Activated naive CD4-positive, alpha-beta T cell treated with anti-CD3 and anti-CD28 coated beads for 36 hours (primary cell): ENCODE data around the gene EYA3. TPM values are rescaled to one million over a fixed set of nuclear protein-coding genes. Genes with fewer than 3 reads are reported as not detected.

Experiments
- CTCF ChIA-PET: fragments of 350-600 bp; sonication (Branson Sonifier 250); formaldehyde crosslinking; loops from one replicate; lab custom pipeline; 2021; ENCODE audit warnings: antibody characterized with exemption; lab: Charles Lee
- DNase-seq: peaks from one replicate; pipeline ENCODE4 v3.0.0-alpha.2; 2020
- H3K27ac Mint-ChIP-seq: one replicate; pipeline ENCODE4 v1.8.0; 2021; ENCODE audit warnings: mild to moderate bottlenecking, mixed read lengths
- H3K27me3 Mint-ChIP-seq: one replicate; pipeline ENCODE4 v1.8.0; 2021; ENCODE audit warnings: low read depth, mixed read lengths
- H3K36me3 Mint-ChIP-seq: one replicate; pipeline ENCODE4 v1.8.0; 2021; ENCODE audit warnings: low read depth, mixed read lengths
- H3K4me1 Mint-ChIP-seq: one replicate; pipeline ENCODE4 v1.8.0; 2021; ENCODE audit warnings: low read depth, mixed read lengths
- H3K4me3 Mint-ChIP-seq: one replicate; pipeline ENCODE4 v1.8.0; 2021; ENCODE audit warnings: mild to moderate bottlenecking, moderate library complexity, mixed read lengths
- H3K9me3 Mint-ChIP-seq: one replicate; pipeline ENCODE4 v1.8.0; 2021; ENCODE audit warnings: mixed read lengths
- intact Hi-C: fragments of 100-400 bp; cut with micrococcal nuclease; formaldehyde crosslinking; loops from one replicate; pipeline ENCODE4 v1.15.1; 2023
- total RNA-seq, 2 experiments: library from RNA; stranded (reverse); gene quantifications; one replicate each; pipeline ENCODE4 v1.2.3, GENCODE V29; 2021

The EYA3 gene
- total RNA-seq, 2 experiments from 2014 or later, result 25.4 to 25.9 TPM

DNA sequence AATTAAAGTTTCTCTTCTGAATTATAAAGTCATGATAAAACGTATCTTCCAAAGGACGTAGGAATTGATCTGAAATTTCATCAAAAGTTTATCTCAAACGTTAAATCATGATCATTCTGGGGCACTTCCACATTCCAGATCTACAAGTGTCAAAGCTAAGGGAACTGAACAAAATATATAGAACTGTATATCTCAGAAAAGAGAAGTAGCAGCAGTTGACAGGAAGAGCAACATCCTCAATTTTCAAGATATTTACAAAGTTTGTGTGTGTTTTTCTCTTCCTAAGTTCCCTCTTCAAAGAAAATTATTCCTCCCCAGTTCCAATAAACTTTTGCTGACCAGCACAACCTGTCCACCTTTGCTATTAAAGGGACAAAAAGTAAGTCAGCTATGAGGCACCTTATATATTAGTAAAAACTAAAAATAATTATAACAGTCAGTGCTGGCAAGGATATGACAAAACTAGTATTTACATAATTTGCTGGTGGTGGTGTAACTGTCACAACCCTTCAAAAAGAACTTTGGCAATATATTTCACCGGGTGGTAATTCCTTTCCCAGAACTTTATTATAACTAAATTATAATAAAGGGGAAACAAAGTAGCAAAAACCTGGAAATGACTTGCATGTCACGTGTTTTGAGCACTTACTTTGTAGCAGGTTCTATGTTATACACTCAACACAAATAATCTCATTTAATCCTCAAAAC lies 38.5 kb upstream of the EYA3 start:
- H3K27ac Mint-ChIP-seq, result no peak overlapping the region
- CTCF ChIA-PET, result interaction anchor here (0.6 kb wide), 1 partner anchor 114 kb away, joined by 3 read pairs; no protein-coding TSS in a partner anchor
- H3K4me1 Mint-ChIP-seq, result no peaks in the 10 kb centered on the region
- H3K9me3 Mint-ChIP-seq, result no peaks in the 10 kb centered on the region
- intact Hi-C loops, result no loop called here
- H3K36me3 Mint-ChIP-seq, result no peaks in the 10 kb centered on the region
- no peak for DNase-seq
- H3K27me3 Mint-ChIP-seq, result peaks cover 18% of the 10 kb centered on the region
- H3K4me3 Mint-ChIP-seq, result no peak overlapping the region

DNA sequence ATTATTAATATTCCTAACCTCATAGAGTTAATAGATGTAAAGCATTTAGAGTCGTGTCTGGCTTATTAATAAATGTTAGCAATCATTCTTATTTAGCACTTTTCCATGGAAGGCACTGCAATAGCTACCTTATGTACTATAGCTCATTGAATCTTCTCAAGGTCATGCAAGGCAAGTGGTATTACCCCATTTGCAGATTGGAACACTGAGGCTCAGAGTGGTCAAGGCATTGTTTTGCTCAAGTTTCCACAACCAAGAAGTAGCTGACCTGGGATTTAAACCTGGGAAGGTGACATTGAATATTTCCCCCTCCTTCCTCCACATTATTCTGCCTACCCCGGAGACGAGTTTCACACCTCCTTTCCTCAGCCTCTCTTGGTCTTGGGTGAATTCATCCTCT lies 37.8 kb upstream of the EYA3 start:
- CTCF ChIA-PET, result interaction anchor here (0.6 to 0.7 kb wide), 2 partner anchors 19 to 114 kb away, joined by 3 read pairs; no protein-coding TSS in a partner anchor
- H3K4me3 Mint-ChIP-seq, result no peak overlapping the region

DNA sequence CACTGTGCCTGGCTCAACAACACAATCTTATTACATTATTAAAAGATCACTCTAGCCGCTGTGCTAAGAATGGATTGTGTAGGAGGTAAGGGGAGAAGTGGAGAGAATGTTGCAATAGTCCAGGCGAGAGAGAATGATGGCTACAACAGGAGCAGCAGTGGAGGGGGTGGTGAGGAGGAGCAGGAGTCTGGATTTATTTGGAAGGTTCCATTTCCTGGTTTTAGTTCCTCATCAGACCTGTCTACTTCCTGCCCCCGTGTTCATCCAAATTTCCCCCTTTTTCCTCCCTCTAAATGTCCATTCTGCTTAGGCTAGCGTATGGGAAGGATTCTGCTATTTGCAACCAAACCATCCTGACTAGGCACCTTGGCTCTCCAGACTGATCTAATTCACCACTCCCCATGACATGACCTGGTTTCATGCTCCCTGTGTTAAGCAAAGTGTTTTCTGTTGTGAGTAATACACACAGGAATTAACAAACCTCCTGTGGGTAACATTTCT lies 35.1 kb upstream of the EYA3 start:
- H3K9me3 Mint-ChIP-seq, result no peaks in the 10 kb centered on the region
- H3K27ac Mint-ChIP-seq, result no peak overlapping the region
- no peaks in the 10 kb centered on the region for H3K4me1 Mint-ChIP-seq
- CTCF ChIA-PET, result interaction anchor here (0.6 kb wide), 1 partner anchor 61 kb away, joined by 3 read pairs; no protein-coding TSS in a partner anchor
- no peak overlapping the region for H3K4me3 Mint-ChIP-seq
- no peaks in the 10 kb centered on the region for H3K36me3 Mint-ChIP-seq
- H3K27me3 Mint-ChIP-seq, result peaks cover 18% of the 10 kb centered on the region
- intact Hi-C loops, result no loop called here
- no peak for DNase-seq

More for the DNA sequence above, 37.8 kb upstream of the EYA3 start:
- Mint-ChIP-seq H3K27me3 (peaks cover 18% of the 10 kb centered on the region), H3K4me1 (no peaks in the 10 kb centered on the region), H3K27ac (no peak overlapping the region), H3K9me3 (no peaks in the 10 kb centered on the region), H3K36me3 (no peaks in the 10 kb centered on the region)
- intact Hi-C loops, result no loop called here
- DNase-seq, result no peak

DNA sequence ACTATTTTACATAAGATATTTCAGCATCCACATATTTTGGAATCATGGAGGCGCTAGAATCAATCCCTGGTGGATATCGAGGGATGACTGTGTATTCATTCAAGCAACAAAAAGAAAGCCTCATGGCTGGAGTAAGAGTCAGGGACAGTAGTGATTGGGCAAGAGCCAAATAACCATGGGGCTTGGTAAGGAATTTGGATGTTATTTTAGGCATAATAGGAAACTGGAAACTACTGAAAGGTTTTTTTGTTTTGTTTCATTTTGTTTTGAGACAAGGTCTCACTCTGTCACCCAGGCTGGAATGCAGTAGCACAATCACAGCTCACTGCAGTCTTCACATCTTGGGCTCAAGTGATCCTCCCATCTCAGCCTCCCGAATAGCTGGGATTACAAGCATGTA lies 33.8 kb upstream of the EYA3 start:
- DNase-seq, result no peak
- CTCF ChIA-PET, result no interaction called here
- no peaks in the 10 kb centered on the region for H3K4me1 Mint-ChIP-seq
- intact Hi-C loops, result no loop called here
- no peaks in the 10 kb centered on the region for H3K36me3 Mint-ChIP-seq
- H3K9me3 Mint-ChIP-seq, result no peaks in the 10 kb centered on the region
- H3K27me3 Mint-ChIP-seq, result peaks cover 12% of the 10 kb centered on the region
- H3K4me3 Mint-ChIP-seq, result no peak overlapping the region
- H3K27ac Mint-ChIP-seq, result no peak overlapping the region

DNA sequence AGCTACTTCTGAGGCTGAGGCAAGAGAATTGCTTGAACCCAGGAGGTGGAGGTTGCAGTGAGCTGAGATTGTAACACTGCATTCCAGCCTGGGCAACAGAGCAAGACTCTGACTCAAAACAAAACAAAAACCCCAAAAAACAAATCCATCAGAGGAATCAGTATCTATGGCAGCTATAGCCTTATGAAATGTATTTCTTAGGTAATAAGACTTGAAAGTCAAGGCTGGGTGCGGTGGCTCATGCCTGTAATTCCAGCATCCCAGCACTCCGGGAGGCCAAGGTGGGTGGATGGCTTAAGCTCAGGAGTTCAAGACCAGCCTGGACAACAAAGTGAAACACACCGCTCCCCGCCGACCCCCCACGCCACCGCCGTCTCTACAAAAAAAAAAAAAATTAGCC lies 31.1 kb upstream of the EYA3 start:
- no peaks in the 10 kb centered on the region for H3K9me3 Mint-ChIP-seq
- H3K27me3 Mint-ChIP-seq, result no peaks in the 10 kb centered on the region
- H3K4me1 Mint-ChIP-seq, result peaks cover 11% of the 10 kb centered on the region
- no peak for DNase-seq
- CTCF ChIA-PET, result interaction anchor here (1.4 kb wide), 1 partner anchor 25 kb away, joined by 3 read pairs; no protein-coding TSS in a partner anchor
- intact Hi-C loops, result no loop called here
- H3K4me3 Mint-ChIP-seq, result no peak overlapping the region
- H3K36me3 Mint-ChIP-seq, result no peaks in the 10 kb centered on the region
- no peak overlapping the region for H3K27ac Mint-ChIP-seq

DNA sequence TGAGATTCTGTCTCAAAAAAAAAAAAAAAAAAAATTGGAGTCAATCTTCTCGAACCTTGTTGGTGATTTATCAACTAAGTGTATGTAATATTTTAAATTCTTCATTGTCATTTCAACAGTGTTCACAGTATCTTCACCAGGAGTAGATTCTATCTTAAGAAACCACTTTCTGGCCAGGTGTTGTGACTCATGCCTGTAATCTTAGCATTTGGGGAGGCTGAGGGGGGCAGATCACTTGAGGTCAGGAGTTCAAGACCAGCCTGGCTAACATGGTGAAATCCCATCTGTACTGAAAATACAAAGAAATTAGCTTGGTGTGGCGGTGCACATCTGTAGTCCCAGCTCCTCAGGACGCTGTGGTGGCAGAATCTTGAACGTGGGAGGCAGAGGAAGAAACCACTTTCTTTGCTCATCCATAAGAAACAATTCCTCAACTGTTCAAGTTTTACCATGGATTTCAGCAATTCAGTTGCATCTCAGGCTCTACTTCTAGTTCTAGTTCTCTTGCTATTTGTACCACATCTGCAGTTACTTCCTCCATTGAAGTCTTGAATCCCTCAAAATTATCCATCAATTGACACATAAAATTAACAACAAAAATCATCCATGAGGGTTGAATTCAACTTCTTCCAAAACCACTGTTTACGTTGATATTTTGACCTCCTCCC lies 30.4 kb upstream of the EYA3 start:
- no peak overlapping the region for H3K27ac Mint-ChIP-seq
- H3K9me3 Mint-ChIP-seq, result no peaks in the 10 kb centered on the region
- no peaks in the 10 kb centered on the region for H3K36me3 Mint-ChIP-seq
- CTCF ChIA-PET, result no interaction called here
- intact Hi-C loops, result no loop called here
- DNase-seq, result no peak
- H3K27me3 Mint-ChIP-seq, result no peaks in the 10 kb centered on the region
- H3K4me3 Mint-ChIP-seq, result no peak overlapping the region
- H3K4me1 Mint-ChIP-seq, result peaks cover 11% of the 10 kb centered on the region

DNA sequence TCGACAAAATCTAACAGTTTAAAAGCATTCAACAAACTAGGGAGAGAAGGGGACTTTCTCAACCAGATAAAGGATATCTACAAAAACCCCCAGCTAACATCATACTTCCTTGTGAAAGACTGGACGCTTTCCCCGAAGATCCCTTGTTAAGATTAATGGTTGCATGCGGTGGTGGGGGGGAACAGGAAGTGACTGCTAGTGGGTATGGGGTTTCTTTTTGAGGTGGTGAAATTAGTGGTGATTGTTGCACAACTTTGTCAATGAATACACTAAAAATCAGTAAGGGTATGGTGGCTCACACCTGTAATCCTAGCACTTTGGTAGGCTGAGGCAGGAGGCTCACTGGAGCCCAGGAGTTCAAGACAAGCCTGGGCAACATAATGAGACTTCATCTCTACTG lies 26.9 kb upstream of the EYA3 start:
- CTCF ChIA-PET, result interaction anchor here (0.6 to 2.3 kb wide), 3 partner anchors 24 to 226 kb away, joined by 3 to 6 read pairs (median 3); no protein-coding TSS in a partner anchor
- no peaks in the 10 kb centered on the region for H3K36me3 Mint-ChIP-seq
- H3K27me3 Mint-ChIP-seq, result no peaks in the 10 kb centered on the region
- H3K9me3 Mint-ChIP-seq, result no peaks in the 10 kb centered on the region
- DNase-seq, result peak; percentile 86
- no peak overlapping the region for H3K4me3 Mint-ChIP-seq
- H3K4me1 Mint-ChIP-seq, result peaks cover 13% of the 10 kb centered on the region
- intact Hi-C loops, result loop anchor here (1.0 to 2.0 kb wide), 4 partner anchors 26 to 85 kb away; partner anchors contain the start of gene EYA3
- peak overlapping the region; percentile 7 for H3K27ac Mint-ChIP-seq

DNA sequence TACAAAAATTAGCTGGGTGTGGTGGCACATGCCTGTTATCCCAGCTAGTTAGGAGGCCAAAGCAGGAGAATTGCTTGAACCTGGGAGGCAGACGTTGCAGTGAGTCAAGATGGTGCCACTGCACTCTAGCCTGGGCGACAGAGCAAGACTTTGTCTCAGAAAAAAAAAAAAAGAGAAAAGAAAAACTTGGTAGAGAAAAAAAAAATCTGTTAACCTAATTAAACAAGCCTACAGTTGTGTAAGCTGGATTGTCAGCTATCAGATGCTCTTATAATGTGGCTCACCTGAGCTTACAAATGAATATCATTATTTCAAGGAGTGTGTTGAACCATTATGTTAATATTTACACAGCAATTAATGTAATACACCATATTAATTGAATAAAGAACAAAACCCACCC lies 26.4 kb upstream of the EYA3 start:
- Mint-ChIP-seq H3K27ac (no peak overlapping the region), H3K4me3 (no peak overlapping the region), H3K36me3 (no peaks in the 10 kb centered on the region), H3K9me3 (no peaks in the 10 kb centered on the region), H3K4me1 (peaks cover 13% of the 10 kb centered on the region), H3K27me3 (no peaks in the 10 kb centered on the region)
- CTCF ChIA-PET, result interaction anchor here (0.6 to 2.3 kb wide), 6 partner anchors 23 to 226 kb away, joined by 3 to 6 read pairs (median 3); no protein-coding TSS in a partner anchor
- intact Hi-C loops, result loop anchor here (1.0 to 2.0 kb wide), 4 partner anchors 26 to 85 kb away; partner anchors contain the start of gene EYA3
- DNase-seq, result no peak

DNA sequence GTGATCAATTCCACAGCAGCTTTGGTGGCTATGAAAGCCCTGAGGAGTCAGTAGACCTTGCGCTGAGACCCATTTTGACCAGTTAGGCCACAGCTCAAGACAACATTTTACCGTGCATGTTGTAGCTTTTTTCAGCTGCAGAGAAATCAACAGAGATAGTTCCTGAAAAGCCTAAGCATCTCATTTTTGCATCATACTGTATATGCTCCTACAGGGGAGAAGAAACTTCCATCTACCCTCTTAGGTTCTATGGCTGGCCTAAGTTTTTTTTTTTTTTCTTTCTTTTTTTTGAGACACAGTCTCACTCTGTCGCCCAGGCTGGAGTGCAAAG lies 24.8 kb upstream of the EYA3 start:
- H3K4me1 Mint-ChIP-seq, result peaks cover 13% of the 10 kb centered on the region
- no peak for DNase-seq
- H3K27me3 Mint-ChIP-seq, result no peaks in the 10 kb centered on the region
- H3K27ac Mint-ChIP-seq, result no peak overlapping the region
- CTCF ChIA-PET, result interaction anchor here (0.6 to 5.0 kb wide), 5 partner anchors 8 to 1651 kb away, joined by 3 to 29 read pairs (median 4); no protein-coding TSS in a partner anchor
- intact Hi-C loops, result no loop called here
- no peak overlapping the region for H3K4me3 Mint-ChIP-seq
- H3K9me3 Mint-ChIP-seq, result no peaks in the 10 kb centered on the region
- H3K36me3 Mint-ChIP-seq, result no peaks in the 10 kb centered on the region

DNA sequence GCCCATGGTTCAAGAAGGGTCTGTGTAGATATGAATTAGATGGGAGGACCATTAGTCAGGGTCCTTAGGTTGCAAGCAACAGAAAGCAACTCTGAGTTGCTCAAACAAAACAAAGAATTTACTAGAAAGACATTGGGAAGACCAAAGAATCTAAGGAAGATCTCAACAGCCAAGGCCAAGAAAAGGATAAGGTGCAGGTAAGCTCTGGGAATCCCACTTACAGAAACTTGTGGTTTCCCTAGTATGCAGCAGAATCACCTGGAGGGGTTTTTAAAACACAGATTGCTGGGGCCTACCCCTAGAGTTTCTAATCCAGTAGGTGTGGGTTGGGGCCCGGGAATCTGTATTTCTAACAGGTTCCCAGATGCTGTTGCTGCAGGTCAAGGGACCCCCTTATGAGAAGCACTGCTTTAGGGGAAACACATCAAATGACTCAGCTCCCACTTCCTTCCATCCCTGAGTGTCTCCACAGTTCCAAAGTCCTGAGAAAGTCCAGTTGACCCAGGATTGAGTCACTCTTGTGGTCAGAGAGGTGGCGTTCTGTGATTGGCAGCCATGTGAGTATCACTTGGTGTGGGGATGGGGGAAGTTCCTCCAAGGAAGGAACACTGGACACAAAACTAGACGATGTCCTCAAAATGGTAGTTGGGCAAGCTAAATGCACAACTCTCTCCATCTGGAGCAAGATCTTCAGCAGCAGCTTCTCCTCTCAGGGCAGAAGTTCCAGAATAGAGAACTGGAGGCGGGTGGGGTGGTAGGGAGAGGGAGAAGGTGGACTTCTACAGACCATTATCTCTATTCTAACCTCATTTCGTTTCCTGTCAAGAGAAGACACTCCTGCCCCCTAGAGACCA lies 24.2 kb upstream of the EYA3 start:
- H3K9me3 Mint-ChIP-seq, result no peaks in the 10 kb centered on the region
- CTCF ChIA-PET, result interaction anchor here (0.6 to 5.0 kb wide), 8 partner anchors 8 to 1650 kb away, joined by 3 to 29 read pairs (median 4); no protein-coding TSS in a partner anchor
- H3K27ac Mint-ChIP-seq, result no peak overlapping the region
- peaks cover 13% of the 10 kb centered on the region for H3K4me1 Mint-ChIP-seq
- no peaks in the 10 kb centered on the region for H3K27me3 Mint-ChIP-seq
- H3K4me3 Mint-ChIP-seq, result no peak overlapping the region
- DNase-seq, result peak; percentile 25
- intact Hi-C loops, result no loop called here
- H3K36me3 Mint-ChIP-seq, result no peaks in the 10 kb centered on the region

DNA sequence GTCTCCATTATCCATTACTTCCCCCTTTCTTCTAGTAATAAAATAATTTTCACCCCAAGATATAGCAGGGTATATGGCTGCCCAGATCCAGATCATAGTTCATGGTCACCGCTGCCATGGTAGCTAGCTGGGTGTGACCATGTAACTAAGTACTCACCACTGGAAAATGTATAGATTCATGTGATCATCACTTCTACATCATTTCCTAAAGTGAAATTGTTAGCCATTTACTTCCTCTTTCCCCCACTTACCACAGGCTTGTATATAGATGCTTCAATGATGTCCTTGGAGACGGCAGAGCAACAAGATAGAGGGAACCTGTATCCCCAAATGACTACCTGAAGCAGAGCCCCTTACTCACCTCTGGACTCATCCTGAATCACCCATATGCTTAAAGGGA lies 22.7 kb upstream of the EYA3 start:
- no peaks in the 10 kb centered on the region for H3K9me3 Mint-ChIP-seq
- H3K36me3 Mint-ChIP-seq, result no peaks in the 10 kb centered on the region
- no peaks in the 10 kb centered on the region for H3K27me3 Mint-ChIP-seq
- H3K4me1 Mint-ChIP-seq, result peaks cover 9% of the 10 kb centered on the region
- intact Hi-C loops, result no loop called here
- H3K4me3 Mint-ChIP-seq, result no peak overlapping the region
- no peak for DNase-seq
- H3K27ac Mint-ChIP-seq, result no peak overlapping the region
- CTCF ChIA-PET, result interaction anchor here (1.2 to 5.0 kb wide), 2 partner anchors 20 to 98 kb away, joined by 3 to 29 read pairs; no protein-coding TSS in a partner anchor
